ENCODE measurements around the gene PGGHG. TPM values are rescaled to one million over a fixed set of nuclear protein-coding genes. Genes with fewer than 3 reads are reported as not detected.

Gene PGGHG
- total RNA-seq, 1 experiment from 2014 or later, result 12.4 TPM

- TF ChIP-seq EZH2 (IDR thresholded peaks at IDR 0.05; ENCODE audit: low read length, unreplicated experiment) (no peak), EZH2phosphoT487 (IDR thresholded peaks at IDR 0.05; ENCODE audit: borderline replicate concordance, low read length) (no peak)
- TF ChIP-seq, protein P1, sequence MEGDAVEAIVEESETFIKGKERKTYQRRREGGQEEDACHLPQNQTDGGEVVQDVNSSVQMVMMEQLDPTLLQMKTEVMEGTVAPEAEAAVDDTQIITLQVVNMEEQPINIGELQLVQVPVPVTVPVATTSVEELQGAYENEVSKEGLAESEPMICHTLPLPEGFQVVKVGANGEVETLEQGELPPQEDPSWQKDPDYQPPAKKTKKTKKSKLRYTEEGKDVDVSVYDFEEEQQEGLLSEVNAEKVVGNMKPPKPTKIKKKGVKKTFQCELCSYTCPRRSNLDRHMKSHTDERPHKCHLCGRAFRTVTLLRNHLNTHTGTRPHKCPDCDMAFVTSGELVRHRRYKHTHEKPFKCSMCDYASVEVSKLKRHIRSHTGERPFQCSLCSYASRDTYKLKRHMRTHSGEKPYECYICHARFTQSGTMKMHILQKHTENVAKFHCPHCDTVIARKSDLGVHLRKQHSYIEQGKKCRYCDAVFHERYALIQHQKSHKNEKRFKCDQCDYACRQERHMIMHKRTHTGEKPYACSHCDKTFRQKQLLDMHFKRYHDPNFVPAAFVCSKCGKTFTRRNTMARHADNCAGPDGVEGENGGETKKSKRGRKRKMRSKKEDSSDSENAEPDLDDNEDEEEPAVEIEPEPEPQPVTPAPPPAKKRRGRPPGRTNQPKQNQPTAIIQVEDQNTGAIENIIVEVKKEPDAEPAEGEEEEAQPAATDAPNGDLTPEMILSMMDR (conservative IDR thresholded peaks at IDR 0.05; ENCODE audit: low read depth, low read length), result no peak
- DNase-seq, result no peak
- ChIA-PET POLR2A (ENCODE audit: unreplicated experiment) (no interaction called here), CTCF (no interaction called here)
- no peak overlapping the region for H3K4me3 ChIP-seq (ENCODE audit: low read length)
- H3K36me3 ChIP-seq (ENCODE audit: low read depth, low read length), result no peaks in the 10 kb centered on the region
- no peak overlapping the region for H2AFZ ChIP-seq (ENCODE audit: low read length)
- no peaks in the 10 kb centered on the region for H3K79me2 ChIP-seq (ENCODE audit: low read length)
- BruUV-seq (replicated peaks), result no TSS peak
- H3F3A ChIP-seq (ENCODE audit: low read length, unreplicated experiment), result no peaks in the 10 kb centered on the region
- intact Hi-C loops (cut with micrococcal nuclease), result no loop called here
- no peak overlapping the region for H3K4me2 ChIP-seq (ENCODE audit: low read length)
- no peak overlapping the region for H3K9ac ChIP-seq (ENCODE audit: low read length)
- no peaks in the 10 kb centered on the region for H4K20me1 ChIP-seq (ENCODE audit: low read length)
- ATAC-seq, result no peak
- H3K9me3 ChIP-seq (ENCODE audit: low read length), result no peaks in the 10 kb centered on the region
- no peaks in the 10 kb centered on the region for H3K9me2 ChIP-seq (replicated peaks; ENCODE audit: low read length)
- H3K4me1 ChIP-seq (ENCODE audit: insufficient read depth, low read length), result no peaks in the 10 kb centered on the region
- no peak overlapping the region for H3K27ac ChIP-seq (ENCODE audit: low read length)
- H3K27me3 ChIP-seq (ENCODE audit: low read length), result peaks cover 22% of the 10 kb centered on the region
These were observed 8.0 kb upstream of the PGGHG start for GRCh38 chr11:280706-281485.

- DNase-seq, result no peak
- Histone ChIP-seq H3K9ac (ENCODE audit: low read length) (no peak overlapping the region), H3K9me2 (replicated peaks; ENCODE audit: low read length) (no peaks in the 10 kb centered on the region), H3K4me1 (ENCODE audit: insufficient read depth, low read length) (no peaks in the 10 kb centered on the region), H3F3A (ENCODE audit: low read length, unreplicated experiment) (no peaks in the 10 kb centered on the region), H3K27ac (ENCODE audit: low read length) (no peak overlapping the region), H3K9me3 (ENCODE audit: low read length) (no peaks in the 10 kb centered on the region), H4K20me1 (ENCODE audit: low read length) (no peaks in the 10 kb centered on the region), H2AFZ (ENCODE audit: low read length) (no peak overlapping the region), H3K4me2 (ENCODE audit: low read length) (no peak overlapping the region), H3K79me2 (ENCODE audit: low read length) (no peaks in the 10 kb centered on the region), H3K27me3 (ENCODE audit: low read length) (peaks cover 22% of the 10 kb centered on the region), H3K36me3 (ENCODE audit: low read depth, low read length) (no peaks in the 10 kb centered on the region), H3K4me3 (ENCODE audit: low read length) (no peak overlapping the region)
- ChIA-PET CTCF (no interaction called here), POLR2A (ENCODE audit: unreplicated experiment) (no interaction called here)
- no TSS peak for BruUV-seq (replicated peaks)
- TF ChIP-seq EZH2phosphoT487 (IDR thresholded peaks at IDR 0.05; ENCODE audit: borderline replicate concordance, low read length) (no peak), EZH2 (IDR thresholded peaks at IDR 0.05; ENCODE audit: low read length, unreplicated experiment) (no peak)
- TF ChIP-seq, protein P1 (conservative IDR thresholded peaks at IDR 0.05; ENCODE audit: low read depth, low read length), result no peak
- intact Hi-C loops (cut with micrococcal nuclease), result no loop called here
- no peak for ATAC-seq
These were observed 7.3 kb upstream of the PGGHG start for GRCh38 chr11:281486-282161.

DNA sequence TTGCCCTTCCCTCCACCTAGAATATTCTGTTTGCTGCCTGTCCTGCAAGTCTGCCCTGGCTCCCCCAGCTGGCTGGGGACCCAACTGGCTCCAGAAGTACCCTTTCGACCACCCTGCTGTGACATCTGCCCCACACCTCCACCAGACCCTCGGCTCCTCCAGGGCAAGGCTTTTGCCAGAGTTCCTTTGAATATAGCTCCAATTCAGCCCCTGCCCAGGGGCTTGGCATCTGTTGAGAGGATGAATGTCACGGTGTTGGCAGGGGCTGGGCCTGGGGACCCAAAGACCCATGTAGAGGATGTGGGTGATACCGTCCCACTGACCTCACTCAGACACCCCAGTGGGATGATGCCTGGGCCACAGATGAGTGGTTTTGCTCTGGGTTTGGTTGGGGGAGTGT is 6.8 kb upstream of the PGGHG start:
- Histone ChIP-seq H3K9me2 (replicated peaks; ENCODE audit: low read length) (no peaks in the 10 kb centered on the region), H3K9ac (ENCODE audit: low read length) (no peak overlapping the region), H3K27ac (ENCODE audit: low read length) (no peak overlapping the region), H3K4me2 (ENCODE audit: low read length) (no peak overlapping the region), H2AFZ (ENCODE audit: low read length) (no peak overlapping the region), H3F3A (ENCODE audit: low read length, unreplicated experiment) (no peaks in the 10 kb centered on the region), H3K27me3 (ENCODE audit: low read length) (peaks cover 22% of the 10 kb centered on the region), H3K4me3 (ENCODE audit: low read length) (no peak overlapping the region), H4K20me1 (ENCODE audit: low read length) (no peaks in the 10 kb centered on the region), H3K79me2 (ENCODE audit: low read length) (no peaks in the 10 kb centered on the region), H3K9me3 (ENCODE audit: low read length) (no peaks in the 10 kb centered on the region), H3K36me3 (ENCODE audit: low read depth, low read length) (no peaks in the 10 kb centered on the region), H3K4me1 (ENCODE audit: insufficient read depth, low read length) (no peaks in the 10 kb centered on the region)
- TF ChIP-seq, protein P1 (conservative IDR thresholded peaks at IDR 0.05; ENCODE audit: low read depth, low read length), result no peak
- no peak for TF ChIP-seq EZH2 (IDR thresholded peaks at IDR 0.05; ENCODE audit: low read length, unreplicated experiment)
- TF ChIP-seq EZH2phosphoT487 (IDR thresholded peaks at IDR 0.05; ENCODE audit: borderline replicate concordance, low read length), result no peak
- POLR2A ChIA-PET (ENCODE audit: unreplicated experiment), result interaction anchor here (0.6 kb wide), 1 partner anchor 124 kb away, joined by 3 read pairs; no protein-coding TSS in a partner anchor
- intact Hi-C loops (cut with micrococcal nuclease), result no loop called here
- DNase-seq (no peak), ATAC-seq (no peak)
- no TSS peak for BruUV-seq (replicated peaks)
- CTCF ChIA-PET, result no interaction called here

All from PC-3 (cell line).